PC-9 (cell line): Measurements from ENCODE around the gene LCN6. TPM values are rescaled to one million over a fixed set of nuclear protein-coding genes. Genes with fewer than 3 reads are reported as not detected.

Experiments
- BruUV-seq: library from RNA; stranded (reverse); fragments of 400-500 nt; replicated peaks from 2 replicates; lab custom pipeline; 2021; lab: Mats Ljungman, UMichigan
- CTCF ChIA-PET: fragments of 300-600 bp; sonication (Branson Sonifier 250); formaldehyde crosslinking; loops from one replicate; lab custom pipeline; 2022; ENCODE audit warnings: antibody characterized with exemption; lab: Charles Lee
- POLR2A ChIA-PET: fragments of 300-600 bp; sonication (Branson Sonifier 250); formaldehyde crosslinking; loops from one replicate; lab custom pipeline; 2022; ENCODE audit warnings: antibody characterized with exemption; ENCODE audit not compliant: unreplicated experiment; lab: Charles Lee
- DNase-seq, 2 experiments: peaks; one replicate each; pipeline versions ENCODE4 v3.0.0 to v3.0.0-alpha.2; 2015 to 2022; ENCODE audit warnings: mixed read lengths in 1 of 2
- H2AFZ ChIP-seq: fragments of 200-600 bp; sonication (generic); 2 replicates; pipeline ENCODE4 v1.8.1; 2017; ENCODE audit warnings: antibody characterized with exemption
- H3F3A ChIP-seq: fragments of 200-600 bp; sonication (generic); 2 replicates; pipeline ENCODE4 v1.8.1; 2017; ENCODE audit warnings: antibody characterized with exemption, mild to moderate bottlenecking, low read depth; ENCODE audit not compliant: insufficient read depth
- H3K27ac ChIP-seq: fragments of 200-600 bp; sonication (generic); 2 replicates; pipeline ENCODE4 v1.6.1; 2016; ENCODE audit warnings: mixed run types
- H3K27me3 ChIP-seq: fragments of 200-600 bp; sonication (generic); 2 replicates; pipeline ENCODE4 v1.6.1; 2016; ENCODE audit warnings: low read depth, mixed run types; ENCODE audit not compliant: insufficient read depth
- H3K36me3 ChIP-seq: fragments of 200-600 bp; sonication (generic); 2 replicates; pipeline ENCODE4 v1.6.1; 2016; ENCODE audit warnings: low read depth, mixed run types
- H3K4me1 ChIP-seq: fragments of 200-600 bp; sonication (generic); replicated peaks from 2 replicates; pipeline ENCODE4 v1.6.1; 2016; ENCODE audit warnings: mixed run types; ENCODE audit not compliant: insufficient read depth
- H3K4me2 ChIP-seq: fragments of 200-600 bp; sonication (generic); 2 replicates; pipeline ENCODE4 v1.6.1; 2017; ENCODE audit warnings: mixed run types
- H3K4me3 ChIP-seq: fragments of 200-600 bp; sonication (generic); 2 replicates; pipeline ENCODE4 v1.6.1; 2016; ENCODE audit warnings: mixed run types
- H3K79me2 ChIP-seq: fragments of 200-600 bp; sonication (generic); 2 replicates; pipeline ENCODE4 v1.6.1; 2017; ENCODE audit warnings: low read depth, mixed run types
- H3K9me2 ChIP-seq: fragments of 200-600 bp; sonication (generic); 2 replicates; pipeline ENCODE4 v1.8.1; 2017; ENCODE audit warnings: mild to moderate bottlenecking; ENCODE audit not compliant: insufficient read depth
- H3K9me3 ChIP-seq: fragments of 200-600 bp; sonication (generic); 2 replicates; pipeline ENCODE4 v1.8.1; 2016; ENCODE audit warnings: low read depth; ENCODE audit not compliant: insufficient read depth
- H4K20me1 ChIP-seq: fragments of 200-600 bp; sonication (generic); 2 replicates; pipeline ENCODE4 v1.8.1; 2017; ENCODE audit not compliant: insufficient read depth
- CTCF ChIP-seq: fragments of 200-600 bp; sonication (generic); conservative IDR thresholded peaks from 2 replicates; pipeline ENCODE4 v1.6.1; 2017; ENCODE audit warnings: mixed run types, antibody characterized with exemption, mild to moderate bottlenecking, moderate library complexity
- EZH2 ChIP-seq: fragments of 200-600 bp; sonication (generic); IDR thresholded peaks from 2 replicates; pipeline ENCODE4 v1.8.0; 2017; ENCODE audit warnings: antibody characterized with exemption, low read depth
- intact Hi-C: fragments of 100-400 bp; cut with micrococcal nuclease; formaldehyde crosslinking; loops from one replicate; pipeline ENCODE4 v1.10.0; 2022; ENCODE audit not compliant: unreplicated experiment
- total RNA-seq: library from RNA; stranded (reverse); gene quantifications from 2 replicates; pipeline ENCODE4 v1.2.3, GENCODE V29; 2021

LCN6 gene
- total RNA-seq, 1 experiment from 2014 or later = not detected

GRCh38 chr9:136723362-136723976, 24.9 kb downstream of the LCN6 start:
- H3K36me3 ChIP-seq = peaks cover 34% of the 10 kb centered on the region
- H3K4me2 ChIP-seq = no peak overlapping the region
- no peak for TF ChIP-seq EZH2
- TF ChIP-seq CTCF = no peak
- H3K79me2 ChIP-seq = peaks cover 40% of the 10 kb centered on the region
- BruUV-seq = no TSS peak
- DNase-seq = no peak
- no peaks in the 10 kb centered on the region for H3K9me3 ChIP-seq
- intact Hi-C loops = loop anchor here (10.0 kb wide), 1 partner anchor 49 kb away; no protein-coding TSS in a partner anchor
- no peak overlapping the region for H3K4me3 ChIP-seq
- no peak overlapping the region for H2AFZ ChIP-seq
- H3K27ac ChIP-seq = no peak overlapping the region
- no peaks in the 10 kb centered on the region for H3K9me2 ChIP-seq
- H3K27me3 ChIP-seq = no peaks in the 10 kb centered on the region
- POLR2A ChIA-PET = interaction anchor here (0.6 kb wide), 1 partner anchor 12 kb away, joined by 3 read pairs; no protein-coding TSS in a partner anchor
- H4K20me1 ChIP-seq = peaks cover 72% of the 10 kb centered on the region
- H3K4me1 ChIP-seq = peaks cover 20% of the 10 kb centered on the region
- CTCF ChIA-PET = interaction anchor here (0.5 kb wide), 1 partner anchor 163 kb away, joined by 3 read pairs; the partner anchor contains the start of gene TRAF2
- H3F3A ChIP-seq = peaks cover 73% of the 10 kb centered on the region

GRCh38 chr9:136722969-136723356, 25.4 kb downstream of the LCN6 start:
- Histone ChIP-seq H2AFZ (no peak overlapping the region), H3K9me3 (no peaks in the 10 kb centered on the region), H4K20me1 (peaks cover 72% of the 10 kb centered on the region), H3K4me2 (no peak overlapping the region), H3K36me3 (peaks cover 34% of the 10 kb centered on the region), H3F3A (peaks cover 73% of the 10 kb centered on the region), H3K79me2 (peaks cover 38% of the 10 kb centered on the region), H3K4me3 (no peak overlapping the region), H3K27ac (no peak overlapping the region), H3K27me3 (no peaks in the 10 kb centered on the region), H3K9me2 (no peaks in the 10 kb centered on the region), H3K4me1 (peaks cover 20% of the 10 kb centered on the region)
- intact Hi-C loops = loop anchor here (10.0 kb wide), 1 partner anchor 48 kb away; no protein-coding TSS in a partner anchor
- BruUV-seq = no TSS peak
- CTCF ChIA-PET = interaction anchor here (0.6 kb wide), 1 partner anchor 97 kb away, joined by 6 read pairs; no protein-coding TSS in a partner anchor
- TF ChIP-seq CTCF = no peak
- TF ChIP-seq EZH2 = no peak
- no peak for DNase-seq
- POLR2A ChIA-PET = interaction anchor here (0.6 to 0.7 kb wide), 2 partner anchors 13 to 269 kb away, joined by 3 read pairs; partner anchors contain the start of gene PAXX

- no peak for DNase-seq
- POLR2A ChIA-PET = interaction anchor here (0.7 kb wide), 1 partner anchor 270 kb away, joined by 3 read pairs; the partner anchor contains the start of gene PAXX
- H3K4me3 ChIP-seq = no peak overlapping the region
- H3K36me3 ChIP-seq = peaks cover 34% of the 10 kb centered on the region
- H3K4me1 ChIP-seq = peaks cover 20% of the 10 kb centered on the region
- peaks cover 70% of the 10 kb centered on the region for H3F3A ChIP-seq
- peaks cover 70% of the 10 kb centered on the region for H4K20me1 ChIP-seq
- H3K79me2 ChIP-seq = peaks cover 32% of the 10 kb centered on the region
- no peak overlapping the region for H2AFZ ChIP-seq
- H3K27ac ChIP-seq = no peak overlapping the region
- no peaks in the 10 kb centered on the region for H3K9me3 ChIP-seq
- no peak for TF ChIP-seq EZH2
- TF ChIP-seq CTCF = no peak
- no peaks in the 10 kb centered on the region for H3K9me2 ChIP-seq
- H3K27me3 ChIP-seq = no peaks in the 10 kb centered on the region
- BruUV-seq = no TSS peak
- intact Hi-C loops = loop anchor here (10.0 kb wide), 1 partner anchor 48 kb away; no protein-coding TSS in a partner anchor
- no peak overlapping the region for H3K4me2 ChIP-seq
- CTCF ChIA-PET = interaction anchor here (0.6 kb wide), 1 partner anchor 98 kb away, joined by 6 read pairs; no protein-coding TSS in a partner anchor
These were observed 26.0 kb downstream of the LCN6 start for GRCh38 chr9:136722093-136722968.
